GM19438 (cell line): Measurements from ENCODE around the gene ATP6V0D1.
A peak's percentile ranks its signal among the peaks of the same experiment; 100 is the strongest.
"Not testable (repeated sequence)": the region's sequence is repeated elsewhere in the genome, so short reads cannot be mapped to it uniquely, and the experiment has no call there.

Experiments used
- ATAC-seq: cut with Tn5 transposase; IDR thresholded peaks from one replicate; pipeline ENCODE4 v1.9.1; 2021; ENCODE audit warnings: low read depth; ENCODE audit not compliant: unreplicated experiment

ATP6V0D1 gene

DNA sequence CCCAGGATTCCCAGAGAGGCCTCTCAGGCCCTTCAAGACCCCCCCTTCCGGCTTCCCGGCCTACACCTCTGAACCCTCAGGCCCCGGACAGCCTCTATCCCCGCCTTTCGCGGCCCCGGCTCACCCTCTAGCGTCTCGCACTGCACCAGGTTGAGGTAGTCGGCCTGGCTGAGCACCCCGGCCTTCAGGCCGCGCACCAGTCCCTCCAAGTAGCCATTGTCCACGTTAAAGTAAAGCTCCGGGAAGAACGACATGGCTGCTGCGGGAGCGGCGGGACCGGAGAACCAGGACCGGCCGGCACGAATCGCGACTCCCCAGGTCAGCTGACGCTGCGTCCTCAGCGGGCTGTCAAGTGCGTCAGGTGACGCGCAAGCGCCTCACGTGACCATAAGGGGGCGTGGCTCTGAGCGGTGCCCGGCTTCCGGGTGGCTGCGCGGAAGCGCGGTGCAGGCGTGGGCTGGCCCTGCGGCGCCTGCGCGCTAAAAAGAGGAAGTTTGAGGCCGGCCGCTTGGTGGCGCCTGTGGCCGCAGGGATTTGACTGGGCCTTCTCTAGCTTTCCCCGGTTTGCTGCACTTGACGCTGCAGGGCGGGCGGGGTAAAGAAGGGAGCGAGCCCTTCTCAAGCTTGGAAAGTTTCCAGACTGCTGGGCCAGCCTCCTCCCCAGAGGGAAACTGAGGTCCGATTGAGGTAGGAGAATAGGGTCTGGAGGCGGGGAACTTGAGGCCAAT is at the start of gene ATP6V0D1:
ATP6V0D1 (minus strand) TSS at position 325 of the 728 bp plus-strand sequence; CDS start at position 254, 71 bp downstream.
- ATAC-seq: peak; percentile 91

DNA sequence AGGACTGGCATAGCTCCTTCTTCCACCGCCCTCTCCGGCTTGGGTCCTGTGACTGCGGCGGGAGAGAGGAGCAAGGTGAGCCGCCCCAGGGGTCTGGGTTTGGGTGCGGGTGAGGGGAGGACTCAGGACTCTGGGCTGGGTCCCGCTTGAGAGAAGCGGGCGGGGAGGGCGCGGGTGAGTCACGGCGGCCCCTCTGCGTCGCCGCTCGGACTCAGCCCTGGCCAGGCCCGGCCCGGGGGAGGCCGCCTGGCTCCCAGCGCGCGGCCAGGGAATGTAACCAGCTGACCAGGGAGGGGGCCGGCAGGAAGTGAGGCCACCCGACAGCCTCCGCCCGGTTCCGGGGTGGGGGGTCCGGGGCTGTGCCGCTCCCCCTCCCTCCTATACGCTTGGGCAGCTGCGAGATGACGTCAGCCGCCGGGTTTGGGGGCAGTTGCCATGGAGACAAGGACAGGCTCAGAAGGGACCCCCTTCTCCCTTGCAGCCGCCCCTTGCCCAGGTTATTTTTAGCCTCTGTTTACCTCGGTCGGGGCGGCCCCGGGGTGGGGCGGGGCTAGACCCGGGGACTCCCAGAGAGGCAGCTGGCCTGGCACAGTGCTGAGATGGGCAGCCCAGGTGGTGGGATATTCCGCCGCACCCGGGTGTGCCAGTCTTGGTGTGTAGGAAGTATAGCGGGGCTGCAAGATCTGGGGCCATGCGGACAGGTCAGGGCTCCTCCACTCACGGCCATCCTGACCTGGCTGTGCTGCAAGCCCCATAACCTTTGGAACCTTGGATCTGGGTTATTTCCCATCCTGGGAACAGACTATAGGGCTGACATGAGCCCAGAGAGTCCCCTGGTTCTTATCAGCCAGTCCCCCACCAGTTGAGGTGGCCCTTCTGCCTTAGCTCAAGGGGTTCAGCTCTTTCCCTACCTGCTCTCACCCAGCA is 49.3 kb upstream of the ATP6V0D1 start:
- ATAC-seq: no peak

DNA sequence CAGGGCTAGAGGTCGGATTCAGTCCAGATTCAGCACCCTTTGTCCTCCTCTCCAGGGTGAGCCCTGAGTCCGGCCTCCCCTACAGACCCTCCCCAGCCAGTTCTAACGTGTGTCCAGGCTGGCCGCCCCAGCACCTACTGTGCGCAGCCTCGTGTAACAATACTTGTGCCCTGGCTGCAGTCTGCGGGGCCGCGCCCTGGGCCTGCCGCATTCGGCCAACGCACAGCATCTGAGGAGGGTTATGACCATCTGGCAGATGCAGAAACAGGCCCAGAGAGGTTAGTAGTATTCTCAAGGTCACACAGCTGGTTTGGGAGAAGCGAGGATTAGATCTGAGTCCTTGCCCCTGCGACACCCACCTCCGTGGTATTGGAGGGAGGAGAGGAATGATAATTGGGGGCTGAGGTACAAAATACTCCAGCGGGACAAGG is 48.6 kb upstream of the ATP6V0D1 start:
- ATAC-seq: no peak

DNA sequence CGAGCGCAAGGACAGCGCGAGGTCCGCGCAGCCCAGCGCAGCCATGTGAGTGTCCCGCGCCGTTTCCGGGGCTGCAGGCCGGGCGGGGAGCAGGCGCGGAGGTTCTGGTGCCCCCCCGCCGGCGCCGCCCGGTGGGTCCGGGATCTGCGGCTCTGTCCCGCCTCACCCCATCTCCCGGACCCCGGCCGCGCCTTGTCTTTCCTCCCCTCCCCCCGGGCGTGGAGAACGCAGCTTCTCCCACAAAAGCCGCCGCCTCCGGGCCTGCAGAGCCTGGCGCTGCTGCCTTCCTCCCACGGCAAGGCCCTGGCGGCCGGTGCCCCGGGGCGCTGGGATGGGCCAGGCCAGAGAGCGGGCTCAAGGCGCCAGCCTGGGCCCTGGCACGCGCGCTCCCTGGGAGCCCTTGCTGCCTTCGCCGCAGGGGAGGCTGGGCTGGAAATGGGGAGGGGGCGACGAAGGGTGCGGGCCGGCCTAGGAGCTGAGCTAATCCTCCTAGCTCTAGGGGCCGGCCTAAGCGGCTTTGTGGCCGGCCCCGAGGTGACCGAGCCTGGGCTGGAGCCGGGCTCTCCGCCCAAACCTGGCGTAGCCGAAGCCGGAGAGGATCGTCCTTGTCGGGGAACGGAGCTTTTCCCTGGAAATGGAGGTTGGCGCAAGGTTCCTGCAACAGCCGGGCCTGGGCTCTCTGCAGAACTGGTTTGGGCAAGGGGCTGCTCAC is 48.1 kb upstream of the ATP6V0D1 start:
- no peak for ATAC-seq

DNA sequence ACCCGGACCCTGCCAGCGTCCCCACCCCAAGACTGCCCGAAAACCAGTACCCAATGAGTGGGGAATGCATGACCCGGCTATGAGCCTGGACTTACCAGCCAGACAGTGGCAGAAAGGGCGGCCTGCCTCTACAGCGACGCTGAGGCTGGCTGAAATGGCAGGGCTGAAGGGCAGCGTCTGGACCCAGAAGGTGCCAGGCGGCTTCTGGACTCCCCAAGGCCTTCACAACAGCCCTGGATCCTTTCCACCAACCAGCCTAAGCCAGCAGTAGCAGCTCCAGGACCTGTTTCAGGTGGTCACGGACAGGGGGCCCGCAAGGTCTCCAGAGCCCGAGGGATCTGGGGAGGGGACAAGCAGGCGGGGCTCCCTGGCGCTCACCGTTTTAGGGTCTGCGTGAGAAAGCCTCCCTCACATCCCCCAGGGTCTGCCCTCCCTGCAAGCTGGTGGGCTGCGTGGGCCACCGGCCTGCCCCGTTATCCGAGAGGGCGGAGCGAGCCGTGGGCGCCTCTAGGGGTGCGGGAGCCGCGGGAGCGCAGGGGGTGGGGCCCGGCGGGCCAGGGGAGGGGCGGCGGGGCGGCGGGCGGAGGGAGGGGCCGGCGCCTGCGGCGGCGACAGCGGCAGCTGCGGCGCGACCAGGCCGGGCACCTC is 47.4 kb upstream of the ATP6V0D1 start, which contains the start of gene RIPOR1:
RIPOR1 (plus strand) TSS at position 608 of the 648 bp plus-strand sequence. CDS start 9,618 bp downstream, outside the sequence.
- no peak for ATAC-seq

DNA sequence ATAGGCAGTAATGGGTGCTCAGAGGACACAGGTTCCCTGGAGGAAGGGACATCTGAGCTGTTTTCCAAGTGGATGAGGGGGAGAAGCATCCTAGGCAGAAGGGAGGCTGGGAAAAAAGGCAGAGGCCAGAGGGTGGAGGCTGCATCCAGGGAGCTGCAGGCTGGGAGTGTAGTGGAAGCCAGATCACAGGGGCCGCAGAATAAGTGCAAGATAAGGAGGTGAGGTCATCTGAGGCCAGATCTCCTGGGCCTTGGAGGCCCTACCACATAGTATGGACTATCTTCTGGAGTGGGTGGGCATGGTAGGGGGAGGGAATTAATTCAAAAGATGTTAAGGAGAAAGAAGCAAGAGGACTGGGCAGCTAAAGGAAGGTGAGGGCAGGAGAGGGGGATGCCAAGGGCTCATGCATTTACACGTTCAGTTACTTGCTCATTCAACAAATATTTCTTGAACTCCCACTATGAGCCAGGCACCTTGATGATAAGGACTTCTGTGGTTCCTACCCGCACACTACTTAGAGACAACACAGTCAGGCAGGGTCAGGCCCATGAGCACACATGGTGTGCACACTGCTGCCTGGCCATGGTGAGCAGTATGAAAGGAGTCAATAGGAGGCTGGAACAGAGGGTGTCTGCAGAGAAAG is 45.3 kb upstream of the ATP6V0D1 start:
- ATAC-seq: no peak

DNA sequence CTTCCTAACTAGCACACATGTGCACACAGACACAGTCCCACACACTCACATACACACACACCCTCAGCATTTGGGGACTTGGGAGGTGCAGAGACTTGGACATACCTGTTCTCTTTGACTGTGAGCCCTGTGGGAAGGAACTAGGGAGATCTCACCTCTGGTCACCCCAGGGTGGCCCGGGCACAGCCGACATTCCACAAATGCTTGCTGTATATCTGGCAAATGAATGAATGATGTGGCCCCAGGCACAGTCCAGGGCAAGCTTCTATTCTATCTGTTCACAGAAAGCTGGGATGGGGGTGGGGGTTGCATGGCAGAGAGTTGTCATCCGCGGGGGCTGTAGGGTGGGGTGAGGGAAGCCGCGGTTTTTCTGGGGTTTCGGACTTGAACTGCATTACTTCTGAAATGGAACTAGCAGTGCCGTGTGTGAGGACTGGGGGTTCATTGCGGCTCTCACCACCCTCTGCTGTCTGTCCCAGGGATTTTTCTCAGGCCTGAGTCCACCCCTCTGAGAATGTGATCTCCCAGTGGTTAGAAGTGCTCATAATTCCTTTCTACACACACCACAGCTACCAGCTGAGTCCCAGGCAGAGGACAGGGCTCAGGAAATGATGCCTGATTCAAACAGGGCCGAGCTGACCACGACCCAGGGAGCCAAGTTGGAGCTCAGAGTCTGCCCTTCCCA is 44.4 kb upstream of the ATP6V0D1 start:
- no peak for ATAC-seq

DNA sequence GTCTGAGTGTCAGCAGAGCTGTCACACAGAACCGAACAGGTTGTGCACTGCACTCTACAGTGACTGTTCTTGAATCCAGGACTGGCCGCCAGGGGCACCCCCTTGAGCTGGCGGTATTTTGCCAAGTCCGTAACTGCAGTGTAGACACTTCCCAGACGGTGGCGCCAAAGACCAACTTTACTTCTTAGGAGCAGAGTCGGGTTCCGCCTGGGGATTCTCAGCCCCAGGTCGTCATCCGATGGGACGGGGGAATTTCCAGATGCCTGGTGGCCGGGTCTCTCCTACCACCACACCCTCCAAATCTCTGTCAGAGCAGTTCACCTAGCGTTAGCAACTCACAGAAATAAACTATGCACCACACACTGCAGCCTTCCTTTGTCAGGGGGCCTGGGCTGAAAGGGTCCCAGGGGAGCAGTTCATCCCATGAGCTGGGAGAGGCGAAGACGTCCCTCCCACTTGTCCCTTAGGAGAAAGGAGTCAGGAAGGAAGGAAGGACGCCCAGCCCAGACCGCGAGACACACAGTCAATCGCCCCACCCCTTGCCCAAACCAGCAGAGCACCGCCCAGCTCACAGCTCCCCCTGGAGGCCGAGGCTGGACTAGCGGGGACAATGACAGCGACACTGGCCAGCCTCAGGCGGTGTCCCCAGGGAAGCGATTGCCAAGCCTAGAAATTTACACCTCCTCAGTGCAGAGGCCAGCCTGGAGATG is 40.3 kb upstream of the ATP6V0D1 start:
- peak; percentile 67 for ATAC-seq

DNA sequence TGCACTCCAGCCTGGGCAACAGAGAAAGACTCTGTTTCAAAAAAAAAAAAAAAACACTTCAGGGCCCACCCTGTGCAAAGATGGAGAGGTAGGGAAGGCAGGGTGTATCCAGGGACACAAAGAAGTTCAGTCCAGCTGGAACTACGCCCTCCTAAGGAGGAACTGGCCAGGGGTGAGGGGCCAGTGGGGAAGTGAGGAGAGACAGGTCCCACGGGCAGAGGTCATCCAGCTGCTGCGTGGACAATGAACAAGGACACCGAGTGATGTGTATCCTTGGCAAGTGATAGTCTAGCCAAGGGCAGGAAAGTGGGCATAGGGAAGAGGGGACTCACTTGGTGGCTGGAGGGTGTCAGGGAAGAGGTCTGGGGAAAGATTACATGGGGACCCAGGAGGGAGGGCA is 38.3 kb upstream of the ATP6V0D1 start:
- no peak for ATAC-seq

DNA sequence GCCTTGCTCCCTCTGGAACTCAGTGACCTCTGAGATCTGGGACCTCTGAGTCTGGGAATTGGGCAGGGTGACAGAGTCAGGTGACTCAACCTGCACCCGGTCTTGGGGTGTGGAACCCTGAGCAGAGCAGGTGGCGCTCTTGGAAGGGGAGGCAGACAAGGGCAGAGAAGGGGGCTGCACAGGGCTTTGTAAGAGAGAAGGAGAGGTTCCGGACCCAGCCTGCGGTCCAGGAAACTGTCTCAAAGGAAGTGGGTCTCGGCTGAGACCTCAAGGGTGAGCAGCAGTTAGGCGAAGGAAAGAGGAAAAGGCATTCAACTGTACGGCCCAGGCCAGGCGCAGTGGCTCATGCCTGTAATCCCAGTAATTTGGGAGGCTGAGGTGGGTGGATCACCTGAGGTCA is 37.7 kb upstream of the ATP6V0D1 start:
- no peak for ATAC-seq

DNA sequence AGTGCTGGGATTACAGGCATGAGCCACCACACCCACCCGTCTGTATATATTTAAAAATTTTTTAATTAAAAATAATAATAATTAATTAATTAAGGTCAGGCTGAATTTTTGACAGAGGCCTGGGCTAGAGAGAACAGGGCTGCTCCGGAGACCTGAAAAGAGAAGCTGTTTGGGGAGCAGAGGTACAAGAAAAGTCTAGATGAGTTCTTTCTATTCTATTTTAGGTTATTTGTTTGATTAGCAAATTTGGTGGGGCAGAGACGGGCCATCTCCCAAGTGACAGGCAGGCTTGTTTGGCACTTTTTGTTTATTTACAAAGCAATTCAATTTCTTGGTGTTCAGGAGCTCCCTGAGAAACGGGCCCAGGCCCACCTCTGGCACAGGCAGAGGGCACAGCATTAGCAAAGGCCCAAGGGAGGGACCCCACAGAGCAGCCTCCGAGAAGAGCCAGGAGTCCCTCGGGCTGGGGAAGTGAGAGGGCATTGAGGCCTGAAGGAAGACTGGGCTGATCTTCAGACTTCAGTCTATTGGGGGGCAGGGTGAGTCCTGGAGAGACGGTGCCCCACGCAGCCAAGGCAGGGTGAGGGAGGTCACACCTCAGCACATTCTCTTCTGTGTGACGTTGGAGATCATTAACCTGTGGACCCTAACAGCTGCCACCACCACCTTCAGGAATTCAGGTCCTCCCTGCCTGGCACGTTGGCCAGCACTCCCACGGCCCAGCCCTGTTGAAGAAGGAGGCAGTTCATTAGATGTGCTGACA is 36.9 kb upstream of the ATP6V0D1 start:
- ATAC-seq: peak; percentile 39

DNA sequence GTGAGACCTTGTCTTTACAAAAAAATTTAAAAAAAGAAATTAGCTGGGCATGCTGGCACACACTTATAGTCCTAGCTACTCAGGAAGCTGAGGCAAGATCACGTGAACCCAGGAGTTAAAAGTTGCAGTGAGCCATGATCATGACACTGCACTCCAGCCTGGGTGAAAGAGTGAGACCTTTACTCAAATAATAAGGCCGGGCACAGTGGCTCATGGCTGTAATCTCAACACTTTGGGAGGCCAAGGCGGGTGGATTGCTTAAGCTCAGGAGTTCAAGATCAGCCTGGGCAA is 36.1 kb upstream of the ATP6V0D1 start:
- no peak for ATAC-seq

DNA sequence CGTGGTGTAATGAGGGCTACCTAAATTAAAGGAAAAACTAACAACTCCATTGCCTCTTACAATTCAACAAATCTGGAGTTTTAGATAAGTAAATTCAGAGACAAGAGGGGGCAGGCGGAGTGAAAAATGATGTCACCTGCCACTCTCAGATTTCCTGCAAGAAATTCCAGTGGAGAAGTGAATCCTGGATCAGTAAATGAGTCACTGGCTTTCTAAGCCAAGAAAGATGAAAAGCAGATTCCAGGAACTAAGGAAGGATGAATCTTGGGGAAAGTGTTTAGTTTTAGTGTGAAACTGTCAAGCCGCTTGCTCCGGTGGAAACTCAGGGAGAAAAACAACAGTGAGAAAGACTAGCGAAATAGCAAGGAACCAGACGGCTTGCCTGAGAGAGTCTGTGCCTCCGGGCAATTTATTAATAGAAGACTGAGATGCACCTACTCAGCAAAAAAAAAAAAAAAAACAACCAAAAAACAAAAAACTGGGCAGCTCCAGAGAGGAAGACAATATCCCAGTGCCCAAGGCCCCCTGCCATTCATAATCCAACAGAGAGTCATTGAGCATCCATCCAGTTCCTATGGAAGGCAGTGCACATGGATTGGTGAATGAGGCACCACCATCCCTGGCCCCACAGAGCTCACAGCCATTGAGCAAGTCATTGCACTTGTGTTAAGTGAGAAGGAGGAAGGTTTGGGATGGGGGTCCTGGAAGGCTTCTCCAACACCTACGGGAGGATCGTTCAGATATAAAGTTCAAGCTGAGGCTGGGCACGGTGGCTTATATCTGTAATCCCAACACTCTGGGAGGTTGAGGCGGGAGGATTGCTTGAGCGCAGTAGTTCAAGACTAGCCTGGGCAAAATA is 35.6 kb upstream of the ATP6V0D1 start:
- no peak for ATAC-seq

DNA sequence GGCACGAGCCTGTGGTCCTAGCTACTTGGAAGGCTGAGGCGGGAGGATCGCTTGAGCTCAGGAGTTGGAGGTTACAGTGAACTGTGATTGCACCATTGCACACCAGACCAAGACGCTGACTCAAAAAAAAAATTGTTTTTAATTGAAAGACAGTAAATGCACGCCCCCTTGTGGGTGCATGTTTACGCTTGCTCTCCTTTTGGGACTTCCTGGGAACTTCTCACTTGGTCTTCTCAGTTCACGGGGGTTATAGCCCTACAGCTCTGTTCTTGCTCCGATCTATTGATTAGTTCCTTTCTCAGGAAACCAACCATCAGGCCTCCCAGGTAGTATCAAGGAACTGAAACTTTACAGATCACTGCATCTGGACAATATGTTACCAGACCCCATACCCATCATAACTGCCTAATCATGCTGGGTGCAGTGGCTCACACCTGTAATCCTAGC is 33.4 kb upstream of the ATP6V0D1 start:
- peak; percentile 70 for ATAC-seq

DNA sequence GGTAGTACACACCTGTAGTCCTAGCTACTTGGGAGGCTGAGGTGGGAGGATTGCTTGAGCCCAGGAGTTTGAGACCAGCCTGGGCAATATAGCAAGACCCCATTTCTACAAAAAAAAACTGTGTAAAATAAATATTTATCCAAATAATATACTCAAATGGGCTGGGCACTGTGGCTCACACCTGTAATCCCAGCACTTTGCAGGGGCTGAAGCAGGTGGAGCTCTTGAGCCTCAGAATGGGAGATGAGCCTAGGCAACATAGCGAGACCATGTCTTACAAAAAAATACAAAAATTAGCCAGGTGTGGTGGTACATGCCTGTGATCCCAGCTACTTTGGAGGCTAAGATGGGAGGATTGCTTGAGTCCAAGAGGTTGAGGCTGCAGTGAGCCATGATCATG is 32.9 kb upstream of the ATP6V0D1 start:
- not testable (repeated sequence) for ATAC-seq

DNA sequence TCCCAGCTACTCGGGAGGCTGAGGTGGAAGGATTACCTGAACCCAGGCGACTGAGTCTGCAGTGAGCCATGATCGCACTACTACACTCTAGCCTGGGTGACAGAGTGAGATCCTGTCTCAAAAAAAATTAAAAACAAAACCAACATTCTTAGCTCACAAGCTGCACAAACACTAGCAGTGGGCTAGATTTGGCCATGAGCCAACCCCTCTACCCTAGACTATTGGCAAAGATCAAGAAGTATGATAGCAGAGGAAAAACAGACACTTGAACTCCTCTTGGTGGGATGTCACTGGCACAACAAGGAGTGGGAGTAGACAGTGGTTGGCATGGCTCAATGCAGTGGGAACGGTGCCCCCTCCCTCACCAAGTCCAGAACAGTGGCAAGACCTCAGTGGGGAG is 28.1 kb upstream of the ATP6V0D1 start:
- no peak for ATAC-seq

DNA sequence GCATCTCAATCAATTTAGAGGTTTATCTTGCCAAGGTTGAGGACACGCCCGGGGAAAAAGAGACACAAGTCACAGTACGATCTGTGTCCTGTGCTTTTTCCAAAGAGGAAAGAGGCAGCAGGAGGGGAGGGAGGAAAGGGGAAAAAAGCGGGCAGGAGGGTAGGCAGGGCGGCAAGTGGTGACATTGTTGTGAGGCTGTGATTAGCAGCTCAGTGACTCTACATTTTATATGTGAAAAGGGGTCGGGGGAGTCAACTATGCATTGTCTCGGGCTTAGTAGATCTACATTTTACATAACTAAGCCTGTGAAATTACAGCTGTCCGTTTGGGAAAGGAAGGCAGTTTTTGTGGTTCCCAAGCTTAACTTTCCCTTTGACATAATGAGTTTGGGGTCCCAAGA is 25.5 kb upstream of the ATP6V0D1 start:
- no peak for ATAC-seq
